Lung microvascular endothelial cell (primary cell): Measurements from ENCODE around the gene OR2J1. TPM values are rescaled to one million over a fixed set of nuclear protein-coding genes. Genes with fewer than 3 reads are reported as not detected.
"Not testable (repeated sequence)": the region's sequence is repeated elsewhere in the genome, so short reads cannot be mapped to it uniquely, and the experiment has no call there.

Experiments used
- DNase-seq, 2 donors: peaks; one replicate each; pipeline versions ENCODE4 v3.0.0 to v3.0.0-alpha.2; 2010; ENCODE audit warnings: low read depth in 2 of 2
- total RNA-seq: library from RNA; depleted of rRNA; stranded (reverse); fragments of >200 nt; gene quantifications from 2 replicates; pipeline ENCODE4 v1.2.1, GENCODE V29; 2014

The OR2J1 gene
- total RNA-seq, result not detected in 2 replicates

GRCh38 chr6:29099190-29099589 is at the start of gene OR2J1:
TSS of gene OR2J1 (plus strand) at chr6:29099490. CDS start at chr6:29100943, 1,453 bp downstream.
- no peak for DNase-seq

DNA sequence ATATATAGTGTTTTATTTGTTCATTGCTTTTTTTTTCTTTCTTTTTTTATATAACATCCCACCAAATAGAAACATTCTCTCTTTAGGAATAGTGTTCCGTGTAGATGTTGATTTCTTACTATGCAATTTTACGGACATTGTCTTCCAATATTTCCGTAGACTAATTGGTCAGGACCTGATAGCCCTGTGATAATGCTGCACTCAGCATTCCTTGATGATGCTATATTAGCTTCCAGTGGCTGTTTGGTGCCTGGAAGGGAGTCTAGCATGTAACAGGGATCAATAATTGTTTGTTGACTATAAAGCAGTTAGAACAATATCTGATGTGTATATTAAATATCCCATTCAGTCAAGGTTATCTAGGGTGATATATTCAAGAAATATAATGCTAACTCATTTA is 47.6 kb upstream of the OR2J1 start:
- DNase-seq, result no peak

DNA sequence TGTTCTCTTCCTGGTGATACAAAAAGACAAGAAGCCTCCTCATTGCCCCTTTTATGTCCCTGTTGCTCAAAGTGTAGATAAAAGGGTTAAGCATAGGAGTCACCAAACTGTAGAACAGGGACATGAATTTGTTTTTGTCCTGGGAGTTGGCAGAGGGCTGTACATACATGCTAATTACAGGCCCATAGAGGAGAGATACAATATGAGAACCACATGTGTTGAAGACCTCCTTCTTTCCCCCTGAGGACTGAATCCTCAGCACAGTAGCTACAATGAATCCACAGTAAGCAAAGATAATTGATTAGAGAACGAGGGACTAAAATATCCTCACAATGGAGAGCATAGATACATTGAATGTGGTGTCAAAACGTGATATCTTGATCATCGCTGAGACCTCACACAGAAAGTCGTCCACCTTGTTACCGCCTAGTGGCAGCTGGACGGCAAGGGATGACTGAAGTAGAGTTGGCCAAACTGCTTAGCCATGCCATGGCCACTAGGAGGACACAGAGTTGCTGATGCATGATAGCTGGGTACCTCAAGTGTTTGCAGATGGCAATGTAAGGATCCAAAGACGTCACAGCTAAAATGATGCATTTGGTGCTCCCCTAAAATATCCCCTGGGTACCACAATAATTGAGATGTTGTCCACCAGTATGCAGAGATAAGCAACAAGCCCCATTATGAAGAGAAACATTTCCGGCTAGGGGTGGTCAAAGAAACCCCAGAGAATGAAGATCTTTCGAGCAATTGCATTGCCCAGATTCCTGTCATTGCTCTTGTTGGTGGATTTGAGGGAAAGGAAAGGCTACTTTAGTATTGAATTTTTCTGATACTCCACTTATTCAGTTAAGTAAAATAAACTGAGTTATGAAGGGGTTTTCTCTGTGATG is 27.2 kb upstream of the OR2J1 start:
- peak; percentile 45 to 47 for DNase-seq

DNA sequence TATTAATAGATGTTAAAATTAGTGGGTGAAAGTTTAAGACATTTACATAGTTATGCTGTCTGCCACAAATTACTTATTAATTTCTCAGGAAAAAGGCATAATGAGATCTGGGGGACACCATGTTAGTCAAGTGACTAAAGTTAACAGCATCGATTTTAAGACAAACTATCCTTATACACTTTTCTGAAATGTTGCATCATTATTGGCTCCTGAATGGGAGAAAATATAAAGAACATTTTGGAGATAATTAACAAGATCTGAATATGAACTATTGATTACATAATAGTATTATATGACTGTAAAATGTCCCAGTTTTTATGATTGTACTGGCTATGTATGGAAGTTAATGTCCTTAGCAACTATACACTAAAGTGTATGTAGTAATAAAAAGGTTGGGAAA is 20.1 kb upstream of the OR2J1 start:
- no peak for DNase-seq

DNA sequence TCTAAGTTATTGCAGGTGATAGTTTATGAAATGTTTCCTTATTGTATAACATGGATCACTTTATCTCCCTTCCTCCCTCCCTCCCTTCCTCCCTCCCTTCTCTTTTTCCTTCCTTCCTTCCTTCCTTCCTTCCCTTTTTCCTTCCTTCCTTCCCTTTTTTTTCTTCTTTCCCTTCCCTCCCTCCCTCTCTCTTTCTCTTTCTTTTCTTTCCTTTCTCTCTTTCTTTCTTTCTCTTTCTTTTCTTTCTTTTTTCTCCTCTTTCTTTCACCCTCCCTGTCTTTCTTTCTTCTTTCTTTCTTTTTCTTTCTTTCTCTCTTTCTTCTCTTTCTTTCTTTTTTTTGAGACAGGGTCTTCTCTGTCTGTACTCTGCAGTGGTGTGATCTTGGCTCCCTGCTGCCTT is 18.0 kb upstream of the OR2J1 start:
- DNase-seq, result no peak

GRCh38 chr6:29082457-29082856 is 16.8 kb upstream of the OR2J1 start:
- no peak for DNase-seq

GRCh38 chr6:29087213-29087612 is 12.1 kb upstream of the OR2J1 start, which contains the start of gene OR2B3:
TSS of gene OR2B3 (minus strand) at chr6:29087313. CDS start at chr6:29087248, 65 bp downstream.
- no peak for DNase-seq

GRCh38 chr6:29092957-29093356 is 6.3 kb upstream of the OR2J1 start:
- DNase-seq, result no peak

GRCh38 chr6:29097803-29098202 is 1.5 kb upstream of the OR2J1 start:
- DNase-seq, result no peak

- DNase-seq, result no peak
Measured at GRCh38 chr6:29107758-29108157, 8.5 kb downstream of the OR2J1 start, which contains the start of gene OR2J3. TSS of gene OR2J3 (plus strand) at chr6:29108058. CDS start at chr6:29111891, 3,833 bp downstream.

DNA sequence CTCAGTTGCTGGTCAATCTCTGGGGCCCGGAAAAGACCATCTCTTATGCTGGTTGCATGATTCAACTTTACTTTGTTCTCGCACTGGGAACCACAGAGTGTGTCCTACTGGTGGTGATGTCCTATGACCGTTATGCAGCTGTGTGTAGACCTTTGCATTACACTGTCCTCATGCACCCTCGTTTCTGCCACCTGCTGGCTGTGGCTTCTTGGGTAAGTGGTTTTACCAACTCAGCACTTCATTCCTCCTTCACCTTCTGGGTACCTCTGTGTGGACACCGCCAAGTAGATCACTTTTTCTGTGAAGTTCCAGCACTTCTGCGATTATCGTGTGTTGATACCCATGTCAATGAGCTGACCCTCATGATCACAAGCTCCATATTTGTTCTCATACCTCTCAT is 12.8 kb downstream of the OR2J1 start:
- DNase-seq, result no peak

DNA sequence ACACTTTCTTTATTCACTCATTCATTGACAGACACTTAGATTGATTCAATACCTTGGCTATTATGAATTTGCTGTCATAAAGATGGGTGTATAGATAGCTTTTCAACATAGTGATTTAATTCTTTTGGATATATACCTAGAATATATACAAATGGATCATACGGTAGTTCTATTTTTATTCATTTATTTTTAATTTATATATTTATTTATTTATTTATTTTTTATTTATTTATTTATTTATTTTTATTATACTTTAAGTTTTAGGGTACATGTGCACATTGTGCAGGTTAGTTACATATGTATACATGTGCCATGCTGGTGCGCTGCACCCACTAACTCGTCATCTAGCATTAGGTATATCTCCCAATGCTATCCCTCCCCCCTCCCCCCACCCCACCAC is 15.7 kb downstream of the OR2J1 start:
- DNase-seq, result not testable (repeated sequence)

DNA sequence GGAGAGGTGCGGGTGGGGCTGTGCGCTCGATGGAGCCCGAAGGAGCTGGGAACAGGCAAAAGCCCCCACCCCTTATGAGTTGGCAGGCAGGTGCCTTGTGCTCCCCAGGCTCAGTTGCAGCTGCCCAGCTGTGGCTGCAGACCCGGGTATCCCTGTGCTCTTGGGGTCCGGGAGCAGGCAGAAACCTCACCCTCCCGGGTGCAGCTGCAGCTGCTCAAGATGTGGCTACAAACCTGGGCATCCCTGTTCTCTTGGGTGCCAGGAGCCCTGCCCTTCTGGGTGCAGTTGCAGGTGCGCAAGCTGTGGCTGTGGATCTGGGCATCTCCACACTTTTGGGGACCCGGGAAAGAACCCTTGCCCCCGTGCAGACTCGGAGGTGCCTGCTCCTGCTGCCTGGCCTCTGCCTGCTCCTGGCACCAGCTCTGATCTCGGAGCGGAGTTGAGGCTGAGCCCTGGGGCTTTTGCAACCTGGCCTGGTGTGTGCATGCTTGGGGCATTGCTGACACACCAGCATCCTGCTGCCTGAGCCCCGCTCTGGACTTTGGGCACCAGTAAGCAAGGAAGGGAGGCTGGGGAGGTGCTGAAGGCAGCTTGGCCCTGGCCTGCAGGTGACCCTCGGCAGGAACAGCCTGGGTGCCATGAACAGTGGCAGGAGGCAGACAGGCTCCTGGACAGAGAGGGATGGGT is 30.2 kb downstream of the OR2J1 start:
- no peak for DNase-seq

DNA sequence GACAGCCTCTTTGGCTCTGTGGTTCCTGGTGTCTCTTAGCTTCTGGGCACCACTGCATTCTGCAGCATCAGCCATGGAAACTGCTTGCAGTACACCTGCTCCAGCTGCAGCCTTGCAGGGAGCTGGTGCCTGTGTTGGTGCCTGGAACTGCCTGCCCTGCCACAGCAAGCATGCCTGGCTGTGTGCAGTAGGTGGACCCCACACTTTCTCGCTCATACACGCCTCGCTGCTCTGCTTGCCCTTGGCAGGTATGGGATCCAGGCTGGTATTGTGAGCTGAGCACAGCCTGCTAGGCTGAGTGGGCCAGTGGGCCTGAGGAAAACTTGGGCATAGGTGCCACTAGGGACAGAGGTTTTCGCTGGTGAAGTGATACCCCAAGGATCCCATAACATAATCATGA is 31.4 kb downstream of the OR2J1 start:
- no peak for DNase-seq

DNA sequence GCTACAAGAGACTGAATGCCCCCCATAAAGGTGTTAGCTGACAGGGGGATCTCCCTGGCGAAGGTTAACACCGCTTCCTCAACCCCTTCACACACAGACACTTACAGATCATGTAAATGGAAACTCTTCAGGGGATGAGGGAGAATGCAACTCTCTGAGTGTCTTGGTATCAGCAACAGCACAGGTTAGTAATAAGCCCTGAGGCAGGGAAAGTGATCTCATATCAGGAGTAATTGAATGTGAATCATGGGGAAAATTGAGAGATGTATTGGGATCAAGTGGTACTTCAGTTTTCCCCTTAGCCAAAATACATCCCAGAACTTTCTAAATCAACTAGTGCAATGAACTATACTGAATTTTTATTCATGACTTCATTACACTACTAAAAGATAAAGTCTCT is 32.4 kb downstream of the OR2J1 start:
- DNase-seq, result no peak

- no peak for DNase-seq
Measured at GRCh38 chr6:29137724-29138123, 38.4 kb downstream of the OR2J1 start.

DNA sequence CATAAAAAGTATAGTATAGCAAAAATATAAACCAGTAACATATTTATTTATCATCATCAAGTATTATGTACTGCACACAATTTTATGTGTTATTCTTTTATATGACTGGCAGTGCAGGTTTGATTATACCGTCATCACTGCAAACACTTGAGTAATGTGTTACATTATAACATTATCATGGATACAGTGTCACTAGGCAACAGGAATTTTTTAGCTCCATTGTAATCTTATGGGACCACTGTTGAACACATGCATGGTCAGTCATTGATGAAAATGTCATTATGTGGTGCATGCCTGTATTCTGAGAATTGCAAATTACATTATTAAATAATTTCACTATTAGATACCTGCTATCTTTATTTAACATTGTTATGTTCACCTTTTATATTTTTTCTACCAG is 42.3 kb downstream of the OR2J1 start:
- DNase-seq, result no peak

DNA sequence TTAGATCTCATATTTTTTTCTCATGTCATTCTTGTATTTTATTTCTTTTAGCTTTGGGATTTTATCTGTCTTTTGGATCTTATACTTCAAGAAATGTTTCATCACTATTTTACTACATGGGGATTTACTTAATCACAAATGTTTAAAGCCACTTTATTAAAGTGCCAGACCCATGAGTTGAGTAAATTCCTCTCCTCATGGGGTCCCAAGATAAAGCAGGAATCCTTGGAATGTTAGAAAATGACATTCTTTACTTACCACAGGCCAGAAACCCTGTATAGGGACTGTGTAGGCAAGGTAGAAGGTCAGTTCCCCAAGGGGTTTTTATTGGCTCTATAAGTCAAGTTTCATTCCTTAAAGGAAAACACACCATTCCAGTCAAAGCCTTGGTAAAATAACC is 43.0 kb downstream of the OR2J1 start:
- no peak for DNase-seq

- no peak for DNase-seq
Measured at GRCh38 chr6:29146179-29146578, 46.9 kb downstream of the OR2J1 start.

DNA sequence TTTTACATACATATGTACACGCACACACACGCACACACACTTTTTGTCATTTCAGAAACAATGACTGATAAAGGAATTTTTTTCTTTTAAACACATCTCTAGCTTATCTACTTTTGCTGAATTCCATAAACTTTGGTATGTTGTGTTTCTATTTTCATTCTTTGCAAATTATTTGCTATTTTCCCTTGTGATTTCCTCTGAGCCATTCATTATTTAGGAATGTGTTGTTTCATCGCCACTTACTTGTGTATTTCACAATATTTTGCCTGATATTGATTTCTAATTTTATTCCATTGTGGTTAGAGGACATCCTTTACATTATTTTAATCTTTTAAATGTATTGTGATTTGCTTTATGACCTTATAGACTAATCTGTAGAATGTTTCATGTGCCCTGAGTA is 47.8 kb downstream of the OR2J1 start:
- no peak for DNase-seq

DNA sequence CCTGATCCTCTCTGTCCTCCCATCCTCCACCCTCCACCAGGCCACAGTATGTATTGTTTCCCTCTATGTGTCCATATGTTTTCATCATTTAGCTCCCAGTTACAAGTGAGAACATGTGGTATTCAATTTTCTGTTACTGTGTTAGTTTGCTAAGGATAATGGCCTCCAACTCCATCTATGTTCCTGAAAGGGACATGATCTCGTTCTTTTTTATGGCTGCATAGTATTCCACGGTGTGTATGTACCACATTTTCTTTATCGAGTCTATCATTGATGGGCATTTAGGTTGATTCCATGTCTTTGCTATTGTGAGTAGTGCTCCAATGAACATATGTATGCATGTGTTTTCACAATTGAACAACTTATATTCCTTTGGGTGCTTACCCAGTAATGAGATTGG is 50.2 kb downstream of the OR2J1 start:
- not testable (repeated sequence) for DNase-seq
